K562 (cell line): Measurements from ENCODE around the gene FXN. TPM values are rescaled to one million over a fixed set of nuclear protein-coding genes. Genes with fewer than 3 reads are reported as not detected.

Experiments used
- ADNP ChIP-seq: fragments of 200-800 bp; sonication (Bioruptor generic); IDR thresholded peaks from 2 replicates; pipeline ENCODE4 v1.6.1; 2016; ENCODE audit warnings: missing genetic modification characterization, missing compliant biosample characterization
- BCLAF1 ChIP-seq, 2 experiments: fragments of 450-650 bp in 1 of 2; IDR thresholded peaks; 2 replicates each; pipeline ENCODE4 v1.6.1; 2011 to 2017; ENCODE audit warnings: low read depth in 2 of 2, antibody characterized with exemption in 1 of 2, borderline replicate concordance in 1 of 2, low read length in 1 of 2, mild to moderate bottlenecking in 1 of 2, mixed read lengths in 1 of 2; ENCODE audit not compliant: control insufficient read depth in 1 of 2
- CBX3 ChIP-seq, 2 experiments: IDR thresholded peaks; 1 replicate in 1 of 2; 2 replicates in 1 of 2; pipeline ENCODE4 v1.6.1; 2012; ENCODE audit warnings: inconsistent platforms in 2 of 2, low read length in 2 of 2, borderline replicate concordance in 1 of 2, control low read depth in 1 of 2
- MNT ChIP-seq, 2 experiments: fragments of 450-650 bp; conservative IDR thresholded peaks; 2 replicates each; pipeline ENCODE4 v1.6.1; 2017; ENCODE audit warnings: mild to moderate bottlenecking in 2 of 2, moderate library complexity in 2 of 2
- PHF8 ChIP-seq: fragments of 200-600 bp; sonication (generic); IDR thresholded peaks from 2 replicates; pipeline ENCODE4 v1.6.1; 2012; ENCODE audit warnings: mixed run types, mild to moderate bottlenecking, inconsistent platforms, low read length, moderate library complexity, borderline replicate concordance
- POLR2G ChIP-seq: fragments of 200-400 bp; formaldehyde crosslinking; IDR thresholded peaks from 2 replicates; pipeline ENCODE4 v1.6.1; 2017; ENCODE audit warnings: low read depth, mild to moderate bottlenecking, antibody characterized with exemption, low read length, moderate library complexity
- PRDM10 ChIP-seq: fragments of 450-650 bp; IDR thresholded peaks from 2 replicates; pipeline ENCODE4 v1.6.1; 2018; ENCODE audit not compliant: partially characterized antibody
- RAD21 ChIP-seq, 2 experiments: fragments of 250-450 bp in 1 of 2; fragments of 450-650 bp in 1 of 2; sonication (Bioruptor Pico) in 1 of 2; formaldehyde crosslinking in 1 of 2; IDR thresholded peaks in 1 of 2; conservative IDR thresholded peaks in 1 of 2; 2 replicates each; pipeline versions ENCODE4 v1.4.0 to v1.8.0; 2020 to 2022; ENCODE audit warnings: mild to moderate bottlenecking in 2 of 2, moderate library complexity in 1 of 2
- RCOR1 ChIP-seq, 2 experiments: IDR thresholded peaks; 2 replicates each; pipeline ENCODE4 v1.6.1; 2012; ENCODE audit warnings: low read depth in 2 of 2, low read length in 2 of 2, borderline replicate concordance in 1 of 2, improper control_type of control experiment in 1 of 2
- SOX6 ChIP-seq: fragments of 450-650 bp; IDR thresholded peaks from 2 replicates; pipeline ENCODE4 v1.6.1; 2014; ENCODE audit warnings: mild to moderate bottlenecking
- ZNF584 ChIP-seq: fragments of 200-800 bp; sonication (Bioruptor generic); IDR thresholded peaks from 2 replicates; pipeline ENCODE4 v1.6.1; 2016; ENCODE audit warnings: low read depth, mild to moderate bottlenecking, missing genetic modification characterization, missing compliant biosample characterization
- ZNF740 ChIP-seq, 3 experiments: fragments of 200-800 bp in 1 of 3; sonication (Bioruptor generic) in 1 of 3; sonication (generic) in 1 of 3; formaldehyde crosslinking in 1 of 3; IDR thresholded peaks; 2 replicates each; pipeline versions ENCODE4 v1.6.1 to v1.8.0; 2016 to 2022; ENCODE audit warnings: mild to moderate bottlenecking in 2 of 3, missing compliant biosample characterization in 2 of 3, missing genetic modification characterization in 2 of 3, missing genetic modification reagents in 1 of 3
- polyA plus RNA-seq, 8 experiments: library from polyadenylated mRNA; depleted of rRNA in 4 of 8; stranded (reverse) in 5 of 8; unstranded in 3 of 8; fragments of >200 nt; fragmentation: Nextera tagmentation in 2 of 8; fragmentation: Illumina TruSeq in 1 of 8; extraction: Ambion mirVana in 2 of 8; extraction: Trizol in 1 of 8; gene quantifications; 2 replicates each; pipeline versions ENCODE4 v1.2.1 to v1.2.3, GENCODE V29; 2011 to 2014; ENCODE audit warnings: inconsistent platforms in 1 of 8, missing spikeins in 1 of 8
- total RNA-seq, 7 experiments: library from RNA; depleted of rRNA in 6 of 7; stranded (reverse); fragments of >200 nt in 6 of 7; fragmentation: Illumina TruSeq in 2 of 7; extraction: Trizol in 2 of 7; gene quantifications; 2 replicates each; pipeline versions ENCODE4 v1.2.1 to v1.2.3, GENCODE V29; 2011 to 2021; ENCODE audit warnings: low replicate concordance in 1 of 7

Gene FXN
- total and polyA plus RNA-seq, 9 of the 15 experiments (the other 6 are each of a cell fraction or from before 2014, with no cell fraction given): 7.6 to 51.5 (median 30.3) TPM

GRCh38 chr9:69035438-69036308 lies at the start of gene FXN (continued):
- 0 out of 4 replicates have a peak, but pooled peaks of 1 of the 2 experiments have one; percentile 49 for TF ChIP-seq BCLAF1 (IDR thresholded peaks at IDR 0.05; ENCODE audit: borderline replicate concordance in 1 of 2, control insufficient read depth in 1 of 2, low read depth in 2 of 2, low read length in 1 of 2)
- peak; percentile 91 for TF ChIP-seq POLR2G
- TF ChIP-seq ZNF584 (CRISPR knock-in tag): 0 out of 2 replicates have a peak, but pooled peaks have one; percentile 57
- TF ChIP-seq PHF8: peak; percentile 81; the same call in 1 of the 2 replicates
- peak; percentile 64 to 75 for TF ChIP-seq RAD21 (CRISPR knock-in tag; conservative IDR thresholded peaks at IDR 0.05 in 1 of 2, IDR thresholded peaks at IDR 0.05 in 1 of 2)
- peak; percentile 55; the same call in 1 of the 2 replicates for TF ChIP-seq SOX6
- peak; percentile 95 for TF ChIP-seq ADNP (tag)
- peak; percentile 29 to 79; a peak in 3 of 4 replicates for TF ChIP-seq MNT (conservative IDR thresholded peaks at IDR 0.05)
- TF ChIP-seq CBX3 (IDR thresholded peaks at IDR 0.05; ENCODE audit: borderline replicate concordance in 1 of 2, low read length in 2 of 2): peak in 1 of 2 experiments; percentile 92; a peak in 1 of 3 replicates
- peak; percentile 100 for TF ChIP-seq ZNF740 (CRISPR knock-in tag; IDR thresholded peaks at IDR 0.05)
- TF ChIP-seq ZNF740 (tag; IDR thresholded peaks at IDR 0.05): peak in 1 of 2 experiments; percentile 97; a peak in 2 of 4 replicates
- TF ChIP-seq PRDM10: peak; percentile 43
- TF ChIP-seq RCOR1 (IDR thresholded peaks at IDR 0.05; ENCODE audit: borderline replicate concordance in 1 of 2, low read depth in 2 of 2, low read length in 2 of 2): peak in 1 of 2 experiments; percentile 97; a peak in 3 of 4 replicates
